HL-60/S4 treated with phorbol 12-myristate 13-acetate at 8.2 ng/mL for 4 days and 3 days (cell line): ENCODE results near the gene OAS3.

Experiments
- in situ Hi-C: fragments of 300-500 bp; cut with MboI; formaldehyde crosslinking; loops from 2 replicates; pipeline ENCODE4 v1.15.0; 2022; ENCODE audit warnings: low sequenced_read_pairs

Gene OAS3

GRCh38 chr12:113007166-113007565 is 68.9 kb downstream of the OAS3 start:
- in situ Hi-C loops: no loop called here

- in situ Hi-C loops: no loop called here
Measured at GRCh38 chr12:113010701-113011100, 72.4 kb downstream of the OAS3 start.

GRCh38 chr12:113014565-113014964 is 76.3 kb downstream of the OAS3 start:
- in situ Hi-C loops: no loop called here

GRCh38 chr12:113016796-113017195 is 78.5 kb downstream of the OAS3 start:
- in situ Hi-C loops: no loop called here

GRCh38 chr12:113019025-113019424 is 80.8 kb downstream of the OAS3 start:
- in situ Hi-C loops: no loop called here

- in situ Hi-C loops: no loop called here
Measured at GRCh38 chr12:113021500-113021899, 83.2 kb downstream of the OAS3 start.
